GM12891 (cell line): ENCODE data around the gene EIF4G3.

Experiments
- POLR2A ChIP-seq: IDR thresholded peaks from 2 replicates; pipeline ENCODE4 v1.6.1; 2011; ENCODE audit warnings: low read depth, low read length, control low read depth
- POLR2AphosphoS5 ChIP-seq: IDR thresholded peaks from 2 replicates; pipeline ENCODE4 v1.6.1; 2011; ENCODE audit warnings: low read depth, low read length, control low read depth
- POU2F2 ChIP-seq: IDR thresholded peaks from 2 replicates; pipeline ENCODE4 v1.6.1; 2011; ENCODE audit warnings: low read depth, mild to moderate bottlenecking, control low read depth, low read length, moderate library complexity
- SPI1 ChIP-seq: IDR thresholded peaks from 2 replicates; pipeline ENCODE4 v1.6.1; 2011; ENCODE audit warnings: low read depth, low read length, control low read depth
- TAF1 ChIP-seq: IDR thresholded peaks from 2 replicates; pipeline ENCODE4 v1.6.1; 2011; ENCODE audit warnings: low read depth, low read length, control low read depth

DNA sequence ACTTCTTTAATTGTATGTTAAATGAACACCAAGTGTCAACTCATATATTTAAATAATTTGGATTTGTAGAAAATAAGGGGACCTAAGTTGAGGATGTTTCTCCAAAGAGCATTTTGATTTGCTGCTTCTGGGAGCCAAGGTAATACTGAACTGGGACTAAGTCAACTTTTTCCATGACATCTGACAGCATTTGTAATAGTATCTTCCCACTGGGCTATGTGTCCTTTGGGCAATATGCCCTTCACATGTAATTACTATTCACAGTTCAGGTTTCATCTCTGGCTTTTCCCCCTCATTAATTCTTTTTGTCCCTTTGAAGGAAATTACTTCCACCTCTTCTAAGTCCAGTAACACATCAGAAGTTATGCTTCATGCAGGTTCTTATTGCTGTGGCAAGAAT is 352.9 kb downstream of the EIF4G3 start:
- TF ChIP-seq POLR2A (no peak), POLR2AphosphoS5 (no peak), SPI1 (no peak), TAF1 (no peak), POU2F2 (no peak)
